Measurements from ENCODE around the gene HP1BP3. TPM values are rescaled to one million over a fixed set of nuclear protein-coding genes. Genes with fewer than 3 reads are reported as not detected.

The HP1BP3 gene
- total RNA-seq, 1 donor from 2014 or later: 257 TPM

DNA sequence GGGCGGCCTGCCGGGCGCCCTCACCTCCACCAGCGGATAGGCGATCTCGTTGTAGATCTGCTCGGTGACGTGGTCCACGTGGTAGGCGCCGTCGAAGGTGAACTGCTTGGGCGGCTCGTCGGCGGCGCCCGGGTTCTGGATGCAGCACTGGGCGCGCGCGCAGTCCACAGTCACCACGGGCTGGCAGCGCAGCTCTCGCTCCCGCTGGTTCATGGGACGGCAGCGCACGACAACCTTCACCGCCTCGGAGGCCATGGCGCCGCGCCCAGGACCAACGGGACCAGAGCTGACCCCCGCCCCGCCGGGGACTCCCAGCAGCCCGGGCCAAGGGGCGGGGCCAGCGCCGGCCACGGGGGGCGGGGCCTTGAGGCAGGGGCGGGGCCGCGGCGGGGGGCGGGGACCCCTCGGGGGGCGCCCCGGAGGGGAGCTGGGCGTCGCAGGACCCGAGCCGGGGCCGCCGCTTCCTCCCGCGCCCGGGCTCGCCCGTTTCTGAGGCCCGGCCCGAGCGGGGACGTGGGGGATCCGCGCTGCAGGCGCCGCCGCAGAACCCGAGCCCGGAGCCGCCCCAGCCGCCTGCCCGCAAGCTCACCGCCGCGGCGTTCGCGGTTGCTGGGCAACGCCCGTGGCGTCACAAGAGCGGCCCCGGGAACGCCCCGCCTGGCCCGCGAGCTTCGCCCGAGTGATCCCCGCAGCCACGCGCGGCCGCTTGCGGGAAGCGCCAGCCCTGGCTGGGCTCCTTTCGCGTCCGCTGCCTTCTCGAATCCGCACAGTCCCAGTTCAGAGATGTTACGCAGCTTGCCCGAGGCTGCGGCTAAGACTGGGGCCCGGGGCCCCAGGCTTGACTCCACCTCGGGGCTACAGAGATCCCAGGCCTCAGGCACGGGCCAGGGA, 69.4 kb downstream of the HP1BP3 start, which contains the start of gene KIF17:
Gene KIF17 (minus strand): TSS at position 556 of the 891 bp plus-strand sequence. CDS start 301 bp downstream, at position 255.
- H3K27me3 ChIP-seq: peaks cover 35% of the 10 kb centered on the region
- peaks cover 16% of the 10 kb centered on the region for H3K4me1 Mint-ChIP-seq
- no peaks in the 10 kb centered on the region for H4K20me1 ChIP-seq (ENCODE audit: low read depth)
- H3F3A ChIP-seq (ENCODE audit: low read depth): peaks cover 4% of the 10 kb centered on the region
- H3K4me1 ChIP-seq: no peaks in the 10 kb centered on the region
- H3K79me2 ChIP-seq (ENCODE audit: low read depth): no peaks in the 10 kb centered on the region
- no peaks in the 10 kb centered on the region for H3K9me3 ChIP-seq (ENCODE audit: low read depth)
- peak within 1 kb of the TSS; percentile 67 for H3K27ac Mint-ChIP-seq
- no peak within 1 kb of the TSS for H3K27ac ChIP-seq
- H3K27me3 Mint-ChIP-seq (ENCODE audit: insufficient read depth, low read depth): peaks cover 15% of the 10 kb centered on the region
- no peaks in the 10 kb centered on the region for H3K9me3 Mint-ChIP-seq
- H3K36me3 Mint-ChIP-seq: no peaks in the 10 kb centered on the region
- DNase-seq (ENCODE audit: low spot score): peak; percentile 95
- H3K4me3 ChIP-seq: peak within 1 kb of the TSS; percentile 48
- TF ChIP-seq EZH2phosphoT487 (IDR thresholded peaks at IDR 0.05) (no peak), EZH2 (IDR thresholded peaks at IDR 0.05) (no peak)
- H3K4me2 ChIP-seq: peak within 1 kb of the TSS; percentile 78
- no peak within 1 kb of the TSS for H3K9ac ChIP-seq
- peak within 1 kb of the TSS; percentile 27 for H2AFZ ChIP-seq (replicated peaks)
- no peaks in the 10 kb centered on the region for H3K36me3 ChIP-seq
- peak within 1 kb of the TSS; percentile 84 for H3K4me3 Mint-ChIP-seq

DNA sequence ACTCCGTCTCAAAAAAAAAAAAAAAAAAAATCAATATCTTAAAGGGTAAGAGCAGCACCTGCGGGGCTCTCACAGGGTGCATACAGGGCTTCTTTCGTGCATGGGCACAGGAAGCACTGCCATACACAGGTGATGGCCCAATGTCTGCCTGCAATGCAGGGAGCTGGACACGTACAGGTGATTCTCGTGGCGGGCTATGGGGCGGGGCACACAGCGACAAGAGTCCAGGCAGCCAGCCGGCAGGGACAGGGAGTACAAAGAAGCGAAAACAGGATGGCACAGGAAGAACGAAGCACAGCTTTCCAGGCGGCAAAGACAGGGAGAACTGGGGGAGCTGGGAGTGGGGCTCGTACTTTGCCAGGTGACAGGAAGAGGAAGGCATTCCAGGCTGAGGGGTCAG, 70.9 kb downstream of the HP1BP3 start:
- Histone ChIP-seq H3K27ac (no peak overlapping the region), H3K4me1 (no peaks in the 10 kb centered on the region), H3K4me2 (no peak overlapping the region), H3K79me2 (ENCODE audit: low read depth) (no peaks in the 10 kb centered on the region), H3F3A (ENCODE audit: low read depth) (peaks cover 4% of the 10 kb centered on the region), H3K9me3 (ENCODE audit: low read depth) (no peaks in the 10 kb centered on the region), H3K27me3 (peaks cover 35% of the 10 kb centered on the region), H2AFZ (replicated peaks) (no peak overlapping the region), H3K36me3 (no peaks in the 10 kb centered on the region), H3K4me3 (no peak overlapping the region), H4K20me1 (ENCODE audit: low read depth) (no peaks in the 10 kb centered on the region), H3K9ac (no peak overlapping the region)
- Mint-ChIP-seq H3K4me3 (peak overlapping the region; percentile 81), H3K4me1 (peaks cover 24% of the 10 kb centered on the region), H3K36me3 (no peaks in the 10 kb centered on the region), H3K27me3 (ENCODE audit: insufficient read depth, low read depth) (peaks cover 15% of the 10 kb centered on the region), H3K27ac (no peak overlapping the region), H3K9me3 (no peaks in the 10 kb centered on the region)
- no peak for DNase-seq (ENCODE audit: low spot score)
- no peak for TF ChIP-seq EZH2 (IDR thresholded peaks at IDR 0.05)
- TF ChIP-seq, protein P1, sequence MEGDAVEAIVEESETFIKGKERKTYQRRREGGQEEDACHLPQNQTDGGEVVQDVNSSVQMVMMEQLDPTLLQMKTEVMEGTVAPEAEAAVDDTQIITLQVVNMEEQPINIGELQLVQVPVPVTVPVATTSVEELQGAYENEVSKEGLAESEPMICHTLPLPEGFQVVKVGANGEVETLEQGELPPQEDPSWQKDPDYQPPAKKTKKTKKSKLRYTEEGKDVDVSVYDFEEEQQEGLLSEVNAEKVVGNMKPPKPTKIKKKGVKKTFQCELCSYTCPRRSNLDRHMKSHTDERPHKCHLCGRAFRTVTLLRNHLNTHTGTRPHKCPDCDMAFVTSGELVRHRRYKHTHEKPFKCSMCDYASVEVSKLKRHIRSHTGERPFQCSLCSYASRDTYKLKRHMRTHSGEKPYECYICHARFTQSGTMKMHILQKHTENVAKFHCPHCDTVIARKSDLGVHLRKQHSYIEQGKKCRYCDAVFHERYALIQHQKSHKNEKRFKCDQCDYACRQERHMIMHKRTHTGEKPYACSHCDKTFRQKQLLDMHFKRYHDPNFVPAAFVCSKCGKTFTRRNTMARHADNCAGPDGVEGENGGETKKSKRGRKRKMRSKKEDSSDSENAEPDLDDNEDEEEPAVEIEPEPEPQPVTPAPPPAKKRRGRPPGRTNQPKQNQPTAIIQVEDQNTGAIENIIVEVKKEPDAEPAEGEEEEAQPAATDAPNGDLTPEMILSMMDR (IDR thresholded peaks at IDR 0.05): no peak
- no peak for TF ChIP-seq EZH2phosphoT487 (IDR thresholded peaks at IDR 0.05)

DNA sequence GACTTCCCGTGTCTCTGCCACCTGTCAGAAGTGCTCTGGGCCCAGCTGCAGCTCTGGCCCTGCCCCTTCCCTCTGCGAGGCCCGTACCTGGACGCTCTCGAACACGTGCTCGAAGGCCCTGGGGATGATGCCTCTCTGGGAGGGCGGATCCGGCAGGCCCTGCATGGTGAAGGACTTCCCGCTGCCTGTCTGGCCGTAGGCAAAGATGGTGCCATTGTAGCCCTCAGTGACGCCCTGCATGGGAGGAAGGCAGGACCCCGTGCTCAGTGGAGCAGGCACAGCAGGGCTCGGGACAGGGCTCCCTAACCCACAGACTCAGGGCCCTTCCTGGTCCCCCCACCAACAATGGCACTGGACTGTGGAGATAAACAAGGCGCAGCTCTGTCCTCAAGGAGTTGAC, 71.7 kb downstream of the HP1BP3 start:
- Mint-ChIP-seq H3K27ac (no peak overlapping the region), H3K9me3 (no peaks in the 10 kb centered on the region), H3K4me1 (peaks cover 32% of the 10 kb centered on the region), H3K27me3 (ENCODE audit: insufficient read depth, low read depth) (peaks cover 15% of the 10 kb centered on the region), H3K4me3 (no peak overlapping the region), H3K36me3 (no peaks in the 10 kb centered on the region)
- no peaks in the 10 kb centered on the region for H3K79me2 ChIP-seq (ENCODE audit: low read depth)
- H2AFZ ChIP-seq (replicated peaks): no peak overlapping the region
- H3K9ac ChIP-seq: no peak overlapping the region
- peaks cover 4% of the 10 kb centered on the region for H3F3A ChIP-seq (ENCODE audit: low read depth)
- no peak overlapping the region for H3K4me3 ChIP-seq
- H3K36me3 ChIP-seq: no peaks in the 10 kb centered on the region
- H4K20me1 ChIP-seq (ENCODE audit: low read depth): no peaks in the 10 kb centered on the region
- no peak overlapping the region for H3K4me2 ChIP-seq
- H3K27ac ChIP-seq: no peak overlapping the region
- H3K27me3 ChIP-seq: peaks cover 35% of the 10 kb centered on the region
- H3K9me3 ChIP-seq (ENCODE audit: low read depth): no peaks in the 10 kb centered on the region
- no peak for DNase-seq (ENCODE audit: low spot score)
- no peaks in the 10 kb centered on the region for H3K4me1 ChIP-seq
- TF ChIP-seq EZH2phosphoT487 (IDR thresholded peaks at IDR 0.05): no peak
- no peak for TF ChIP-seq EZH2 (IDR thresholded peaks at IDR 0.05)
- TF ChIP-seq, protein P1 (IDR thresholded peaks at IDR 0.05): no peak

DNA sequence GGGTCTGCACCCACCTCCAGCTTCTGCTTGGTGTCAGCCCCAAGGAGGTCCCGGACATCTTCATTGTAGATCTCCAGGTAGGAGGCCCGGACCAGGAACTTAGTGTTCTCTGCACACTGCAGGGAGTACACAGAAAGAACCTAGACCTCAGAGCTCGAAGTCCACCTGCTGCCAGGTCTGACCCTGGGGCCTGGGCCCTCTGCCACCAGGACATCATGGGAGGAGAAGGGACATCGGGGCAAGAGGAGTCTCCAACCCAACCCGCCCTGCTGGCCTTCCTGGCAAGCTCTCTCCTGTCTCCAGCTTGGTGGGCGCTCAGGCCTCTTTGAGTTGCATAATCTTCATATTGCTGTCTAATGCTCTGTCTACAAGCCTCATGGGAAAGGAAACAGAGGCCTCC, 73.7 kb downstream of the HP1BP3 start:
- H2AFZ ChIP-seq (replicated peaks): no peak overlapping the region
- Mint-ChIP-seq H3K9me3 (no peaks in the 10 kb centered on the region), H3K36me3 (no peaks in the 10 kb centered on the region), H3K4me1 (peaks cover 33% of the 10 kb centered on the region), H3K27ac (peak overlapping the region; percentile 14), H3K4me3 (no peak overlapping the region), H3K27me3 (ENCODE audit: insufficient read depth, low read depth) (peaks cover 14% of the 10 kb centered on the region)
- H4K20me1 ChIP-seq (ENCODE audit: low read depth): no peaks in the 10 kb centered on the region
- H3K4me1 ChIP-seq: no peaks in the 10 kb centered on the region
- no peak overlapping the region for H3K9ac ChIP-seq
- H3K9me3 ChIP-seq (ENCODE audit: low read depth): no peaks in the 10 kb centered on the region
- no peak overlapping the region for H3K4me3 ChIP-seq
- no peak for TF ChIP-seq EZH2 (IDR thresholded peaks at IDR 0.05)
- TF ChIP-seq, protein P1 (IDR thresholded peaks at IDR 0.05): no peak
- TF ChIP-seq EZH2phosphoT487 (IDR thresholded peaks at IDR 0.05): no peak
- peaks cover 4% of the 10 kb centered on the region for H3F3A ChIP-seq (ENCODE audit: low read depth)
- H3K36me3 ChIP-seq: no peaks in the 10 kb centered on the region
- H3K4me2 ChIP-seq: no peak overlapping the region
- no peak for DNase-seq (ENCODE audit: low spot score)
- no peaks in the 10 kb centered on the region for H3K79me2 ChIP-seq (ENCODE audit: low read depth)
- peaks cover 15% of the 10 kb centered on the region for H3K27me3 ChIP-seq
- H3K27ac ChIP-seq: no peak overlapping the region
